Colonic mucosa (tissue), 4 donors: ENCODE measurements around the gene CDKN2AIP. TPM values are rescaled to one million over a fixed set of nuclear protein-coding genes. Genes with fewer than 3 reads are reported as not detected.
A peak's percentile ranks its signal among the peaks of the same experiment; 100 is the strongest.

Experiments
- DNase-seq: peaks from one replicate; pipeline ENCODE4 v3.0.0-alpha.2; 2020
- H3K27ac ChIP-seq: fragments of 200-600 bp; one replicate; pipeline ENCODE4 v1.8.0; 2021
- H3K27me3 ChIP-seq: fragments of 200-600 bp; one replicate; pipeline ENCODE4 v1.8.0; 2021
- H3K36me3 ChIP-seq: fragments of 200-600 bp; one replicate; pipeline ENCODE4 v1.8.0; 2021
- H3K4me1 ChIP-seq: fragments of 200-600 bp; one replicate; pipeline ENCODE4 v1.8.0; 2021; ENCODE audit warnings: mild to moderate bottlenecking
- H3K4me3 ChIP-seq: fragments of 200-600 bp; one replicate; pipeline ENCODE4 v1.8.0; 2021
- H3K9ac ChIP-seq, 2 donors: one replicate each; pipeline ENCODE4 v1.7.0; 2013; ENCODE audit warnings: control low read depth in 2 of 2, low read depth in 2 of 2, low read length in 2 of 2
- H3K9me3 ChIP-seq: fragments of 200-600 bp; one replicate; pipeline ENCODE4 v1.8.0; 2021
- CTCF ChIP-seq: fragments of 200-600 bp; IDR thresholded peaks from one replicate; pipeline ENCODE4 v1.8.0; 2022; ENCODE audit warnings: antibody characterized with exemption, mild to moderate bottlenecking
- intact Hi-C: fragments of 100-400 bp; cut with DNase I; formaldehyde crosslinking; loops from one replicate; pipeline ENCODE4 v1.14.1; 2022
- total RNA-seq, 2 donors: library from RNA; stranded (reverse); fragmentation: NEBNext Ultra II Directional in 1 of 2; extraction: Animal tissue kit (Norgen Biotek cat#: 25700) in 1 of 2; gene quantifications; one replicate each; pipeline ENCODE4 v1.2.1, GENCODE V29; 2021
- donor health status: healthy.
- donor health status: DM: no; HTN: no; CAD: no.
- donor health status: DM: no; HTN: no; CAD: no.

Gene CDKN2AIP
- total RNA-seq, 2 donors from 2014 or later: 17.5 to 23.5 TPM

- Histone ChIP-seq H3K9me3 (no peaks in the 10 kb centered on the region), H3K36me3 (no peaks in the 10 kb centered on the region), H3K9ac (no peak overlapping the region), H3K27me3 (no peaks in the 10 kb centered on the region), H3K4me3 (no peak overlapping the region), H3K27ac (no peak overlapping the region), H3K4me1 (no peaks in the 10 kb centered on the region)
- no peak for DNase-seq
- intact Hi-C loops: loop anchor here (10.0 kb wide), 2 partner anchors 139 to 329 kb away; no protein-coding TSS in a partner anchor
- TF ChIP-seq CTCF: no peak
Observed at GRCh38 chr4:183403486-183403885, 41.0 kb upstream of the CDKN2AIP start.

- no peak overlapping the region for H3K27ac ChIP-seq
- no peaks in the 10 kb centered on the region for H3K4me1 ChIP-seq
- no peak for TF ChIP-seq CTCF
- no peak overlapping the region for H3K9ac ChIP-seq
- no peak for DNase-seq
- no peaks in the 10 kb centered on the region for H3K36me3 ChIP-seq
- no peak overlapping the region for H3K4me3 ChIP-seq
- no peaks in the 10 kb centered on the region for H3K9me3 ChIP-seq
- intact Hi-C loops: loop anchor here (10.0 kb wide), 2 partner anchors 139 to 329 kb away; no protein-coding TSS in a partner anchor
- no peaks in the 10 kb centered on the region for H3K27me3 ChIP-seq
Observed at GRCh38 chr4:183403961-183404360, 40.5 kb upstream of the CDKN2AIP start.

GRCh38 chr4:183405303-183405702 lies 39.1 kb upstream of the CDKN2AIP start:
- TF ChIP-seq CTCF: no peak
- H3K27me3 ChIP-seq: no peaks in the 10 kb centered on the region
- H3K4me3 ChIP-seq: no peak overlapping the region
- intact Hi-C loops: loop anchor here (10.0 kb wide), 2 partner anchors 141 to 331 kb away; no protein-coding TSS in a partner anchor
- no peaks in the 10 kb centered on the region for H3K9me3 ChIP-seq
- H3K27ac ChIP-seq: no peak overlapping the region
- H3K9ac ChIP-seq: no peak overlapping the region
- DNase-seq: no peak
- H3K36me3 ChIP-seq: no peaks in the 10 kb centered on the region
- H3K4me1 ChIP-seq: no peaks in the 10 kb centered on the region

- Histone ChIP-seq H3K27me3 (no peaks in the 10 kb centered on the region), H3K27ac (peak overlapping the region; percentile 65), H3K9me3 (no peaks in the 10 kb centered on the region), H3K4me1 (no peaks in the 10 kb centered on the region), H3K36me3 (no peaks in the 10 kb centered on the region), H3K4me3 (peak overlapping the region; percentile 45), H3K9ac (peak overlapping the region; percentile 28 to 67)
- intact Hi-C loops: loop anchor here (10.0 kb wide), 2 partner anchors 142 to 332 kb away; no protein-coding TSS in a partner anchor
- DNase-seq: peak; percentile 91
- TF ChIP-seq CTCF: peak; percentile 99
Observed at GRCh38 chr4:183407128-183407585, 37.3 kb upstream of the CDKN2AIP start.

GRCh38 chr4:183407635-183408464 lies 36.6 kb upstream of the CDKN2AIP start:
- H3K9me3 ChIP-seq: no peaks in the 10 kb centered on the region
- no peaks in the 10 kb centered on the region for H3K36me3 ChIP-seq
- H3K4me3 ChIP-seq: peak overlapping the region; percentile 45
- peak overlapping the region; percentile 65 for H3K27ac ChIP-seq
- TF ChIP-seq CTCF: no peak
- H3K4me1 ChIP-seq: no peaks in the 10 kb centered on the region
- no peaks in the 10 kb centered on the region for H3K27me3 ChIP-seq
- DNase-seq: no peak
- intact Hi-C loops: loop anchor here (10.0 kb wide), 2 partner anchors 143 to 333 kb away; no protein-coding TSS in a partner anchor
- peak overlapping the region; percentile 28 to 67 for H3K9ac ChIP-seq
